H1 (cell line): Measurements from ENCODE around the gene TMCC3. TPM values are rescaled to one million over a fixed set of nuclear protein-coding genes. Genes with fewer than 3 reads are reported as not detected.

ENCODE experiments used
- CTCF ChIA-PET: fragments of 300-600 bp; sonication (Branson Sonifier 250); formaldehyde crosslinking; loops from one replicate; lab custom pipeline; 2021; ENCODE audit not compliant: partially characterized antibody; lab: Charles Lee
- POLR2A ChIA-PET: fragments of 300-600 bp; sonication (Branson Sonifier 250); formaldehyde crosslinking; loops from one replicate; lab custom pipeline; 2021; ENCODE audit warnings: inconsistent platforms; ENCODE audit not compliant: partially characterized antibody; lab: Charles Lee
- DNase-seq, 2 experiments: peaks; one replicate each; pipeline versions ENCODE4 v3.0.0 to v3.0.0-alpha.2; 2010 to 2022; ENCODE audit warnings: low spot score in 2 of 2, low read depth in 1 of 2, mixed read lengths in 1 of 2
- FAIRE-seq: peaks from 2 replicates; lab custom pipeline; 2011; peaks lifted over from hg19 to GRCh38; lab: Jason Lieb, UNC
- H2AFZ ChIP-seq: 2 replicates; pipeline ENCODE4 v1.8.1; 2012; ENCODE audit warnings: low read length, inconsistent platforms
- H2AK5ac ChIP-seq: 2 replicates; pipeline ENCODE4 v1.6.1; 2013; ENCODE audit warnings: low read depth, low read length
- H2BK120ac ChIP-seq: replicated peaks from 2 replicates; pipeline ENCODE3; 2013; ENCODE audit warnings: low read depth, low read length, inconsistent platforms
- H2BK12ac ChIP-seq: 2 replicates; pipeline ENCODE4 v1.6.1; 2013; ENCODE audit warnings: low read depth, low read length
- H2BK15ac ChIP-seq: 2 replicates; pipeline ENCODE4 v1.6.1; 2013; ENCODE audit warnings: low read length
- H2BK20ac ChIP-seq: 2 replicates; pipeline ENCODE4 v1.6.1; 2013; ENCODE audit warnings: low read length
- H2BK5ac ChIP-seq: 2 replicates; pipeline ENCODE4 v1.6.1; 2013; ENCODE audit warnings: low read depth, low read length
- H3K14ac ChIP-seq: 2 replicates; pipeline ENCODE4 v1.6.1; 2013; ENCODE audit warnings: inconsistent platforms; ENCODE audit not compliant: insufficient read length
- H3K18ac ChIP-seq: 2 replicates; pipeline ENCODE4 v1.6.1; 2013; ENCODE audit warnings: low read length; ENCODE audit errors: extremely low read depth
- H3K23ac ChIP-seq: 2 replicates; pipeline ENCODE4 v1.6.1; 2013; ENCODE audit warnings: inconsistent platforms; ENCODE audit not compliant: insufficient read length
- H3K23me2 ChIP-seq: 2 replicates; pipeline ENCODE4 v1.6.1; 2013; ENCODE audit warnings: low read depth, low read length
- H3K27ac ChIP-seq: 2 replicates; pipeline ENCODE4 v1.6.1; 2011; ENCODE audit warnings: low read depth, low read length, inconsistent platforms
- H3K27me3 ChIP-seq, 4 experiments: replicated peaks in 1 of 4; 1 replicate in 1 of 4; 2 replicates in 3 of 4; pipeline versions ENCODE4 v1.6.1 to v1.8.1; 2011 to 2013; ENCODE audit warnings: low read length in 3 of 4, mild to moderate bottlenecking in 3 of 4, inconsistent platforms in 2 of 4, mixed read lengths in 2 of 4, moderate library complexity in 1 of 4; ENCODE audit not compliant: control insufficient read depth in 3 of 4, insufficient read depth in 3 of 4; ENCODE audit errors: extremely low read depth in 1 of 4
- H3K36me3 ChIP-seq, 4 experiments: 2 replicates each; pipeline versions ENCODE4 v1.6.1 to v1.8.1; 2011 to 2013; ENCODE audit warnings: mild to moderate bottlenecking in 4 of 4, low read length in 3 of 4, moderate library complexity in 2 of 4, control low read depth in 1 of 4, inconsistent platforms in 1 of 4; ENCODE audit not compliant: insufficient read depth in 4 of 4, control insufficient read depth in 2 of 4
- H3K4ac ChIP-seq: replicated peaks from 2 replicates; pipeline ENCODE3; 2013; ENCODE audit warnings: low read length, low read depth, mixed read lengths, inconsistent platforms; ENCODE audit not compliant: insufficient read length
- H3K4me1 ChIP-seq, 4 experiments: replicated peaks in 1 of 4; 1 replicate in 1 of 4; 2 replicates in 3 of 4; pipeline versions ENCODE4 v1.6.1 to v1.8.1; 2011 to 2013; ENCODE audit warnings: low read length in 3 of 4, inconsistent platforms in 2 of 4, mixed read lengths in 1 of 4; ENCODE audit not compliant: insufficient read depth in 4 of 4, control insufficient read depth in 3 of 4
- H3K4me2 ChIP-seq, 2 experiments: 2 replicates each; pipeline versions ENCODE4 v1.6.1 to v1.8.1; 2011 to 2013; ENCODE audit warnings: low read depth in 2 of 2, low read length in 2 of 2, control low read depth in 1 of 2, inconsistent platforms in 1 of 2, mild to moderate bottlenecking in 1 of 2; ENCODE audit not compliant: insufficient read depth in 1 of 2
- H3K4me3 ChIP-seq, 4 experiments: fragments of 200-600, 300-600 bp in 1 of 4; sonication (generic), shearing (Covaris generic), sonication (Bioruptor Twin) in 1 of 4; 2 replicates each; pipeline versions ENCODE4 v1.5.1 to v1.8.1; 2011 to 2016; ENCODE audit warnings: low read length in 4 of 4, low read depth in 3 of 4, control low read depth in 2 of 4, inconsistent platforms in 2 of 4, mild to moderate bottlenecking in 2 of 4, mixed read lengths in 1 of 4, moderate library complexity in 1 of 4; ENCODE audit not compliant: insufficient read depth in 2 of 4; ENCODE audit errors: extremely low read depth in 1 of 4
- H3K56ac ChIP-seq: replicated peaks from 2 replicates; pipeline ENCODE3; 2013; ENCODE audit warnings: low read depth, mild to moderate bottlenecking, mixed read lengths, low read length, inconsistent platforms; ENCODE audit not compliant: insufficient read length
- H3K79me1 ChIP-seq: 2 replicates; pipeline ENCODE4 v1.6.1; 2013; ENCODE audit warnings: low read depth, low read length, control low read depth
- H3K79me2 ChIP-seq, 2 experiments: 2 replicates each; pipeline versions ENCODE4 v1.6.1 to v1.8.1; 2012 to 2013; ENCODE audit warnings: low read length in 2 of 2, mild to moderate bottlenecking in 2 of 2, inconsistent platforms in 1 of 2; ENCODE audit not compliant: insufficient read depth in 2 of 2, control insufficient read depth in 1 of 2
- H3K9ac ChIP-seq, 4 experiments: replicated peaks in 1 of 4; 1 replicate in 1 of 4; 2 replicates in 3 of 4; pipeline versions ENCODE4 v1.6.1 to v1.8.1; 2011 to 2013; ENCODE audit warnings: low read depth in 3 of 4, low read length in 3 of 4, control low read depth in 2 of 4, mild to moderate bottlenecking in 2 of 4, moderate library complexity in 2 of 4, inconsistent platforms in 1 of 4; ENCODE audit errors: extremely low read depth in 1 of 4
- H3K9me3 ChIP-seq, 2 experiments: 2 replicates each; pipeline versions ENCODE4 v1.6.1 to v1.8.1; 2012 to 2013; ENCODE audit warnings: mild to moderate bottlenecking in 2 of 2, moderate library complexity in 2 of 2, control low read depth in 1 of 2, inconsistent platforms in 1 of 2, low read depth in 1 of 2, low read length in 1 of 2, mixed read lengths in 1 of 2; ENCODE audit not compliant: insufficient read depth in 2 of 2
- H4K20me1 ChIP-seq, 2 experiments: replicated peaks in 1 of 2; 2 replicates each; pipeline versions ENCODE3 to v1.8.1; 2011 to 2013; ENCODE audit warnings: inconsistent platforms in 2 of 2, low read length in 2 of 2, mild to moderate bottlenecking in 1 of 2; ENCODE audit not compliant: insufficient read depth in 2 of 2, control insufficient read depth in 1 of 2
- H4K5ac ChIP-seq: 2 replicates; pipeline ENCODE4 v1.6.1; 2013; ENCODE audit warnings: low read length, low read depth, mixed read lengths, inconsistent platforms; ENCODE audit not compliant: insufficient read length
- H4K8ac ChIP-seq: 2 replicates; pipeline ENCODE4 v1.8.0; 2013; ENCODE audit warnings: mild to moderate bottlenecking, moderate library complexity, low read length, inconsistent platforms; ENCODE audit not compliant: insufficient read depth; ENCODE audit errors: extremely low read depth
- H4K91ac ChIP-seq: replicated peaks from 2 replicates; pipeline ENCODE3; 2013; ENCODE audit warnings: low read length, mixed read lengths, inconsistent platforms; ENCODE audit not compliant: insufficient read length
- ASH2L ChIP-seq: fragments of 200-600, 300-600 bp; sonication (generic); IDR thresholded peaks from one replicate; pipeline ENCODE4 v1.7.1; 2017; ENCODE audit warnings: low read length
- BACH1 ChIP-seq: IDR thresholded peaks from 2 replicates; pipeline ENCODE4 v1.6.1; 2012; ENCODE audit warnings: low read length, improper control_type of control experiment
- CBX8 ChIP-seq: fragments of 300-800, 300-1000 bp; sonication (generic); IDR thresholded peaks from 2 replicates; pipeline ENCODE4 v1.7.1; 2016; ENCODE audit warnings: low read depth, low read length, borderline replicate concordance
- CEBPB ChIP-seq: IDR thresholded peaks from 2 replicates; pipeline ENCODE4 v1.6.1; 2012; ENCODE audit warnings: low read depth, low read length
- KDM1A ChIP-seq: fragments of 200-600, 300-600 bp; sonication (generic); IDR thresholded peaks from 2 replicates; pipeline ENCODE4 v1.7.1; 2016; ENCODE audit warnings: mild to moderate bottlenecking, low read length, borderline replicate concordance
- POLR2A ChIP-seq, 2 experiments: IDR thresholded peaks; 1 replicate in 1 of 2; 2 replicates in 1 of 2; pipeline ENCODE4 v1.6.1; 2011; ENCODE audit warnings: low read depth in 2 of 2, low read length in 2 of 2, mild to moderate bottlenecking in 2 of 2; ENCODE audit errors: control extremely low read depth in 1 of 2
- RBBP5 ChIP-seq: IDR thresholded peaks from 2 replicates; pipeline ENCODE4 v1.7.1; 2012; ENCODE audit warnings: low read depth, mild to moderate bottlenecking, inconsistent platforms, low read length, moderate library complexity, borderline replicate concordance
- RFX5 ChIP-seq: IDR thresholded peaks from 2 replicates; pipeline ENCODE4 v1.6.1; 2011; ENCODE audit warnings: low read depth, low read length, improper control_type of control experiment, borderline replicate concordance
- SIX5 ChIP-seq: IDR thresholded peaks from 2 replicates; pipeline ENCODE4 v1.6.1; 2011; ENCODE audit warnings: mild to moderate bottlenecking, low read depth, low read length
- SP2 ChIP-seq: IDR thresholded peaks from 2 replicates; pipeline ENCODE4 v1.6.1; 2012; ENCODE audit warnings: mild to moderate bottlenecking, low read length, inconsistent platforms
- SP4 ChIP-seq: IDR thresholded peaks from 2 replicates; pipeline ENCODE4 v1.6.1; 2012; ENCODE audit warnings: low read length, inconsistent platforms
- SRF ChIP-seq: IDR thresholded peaks from 2 replicates; pipeline ENCODE4 v1.6.1; 2011; ENCODE audit warnings: mild to moderate bottlenecking, low read depth, low read length, moderate library complexity
- USF2 ChIP-seq: IDR thresholded peaks from 2 replicates; pipeline ENCODE4 v1.6.1; 2011; ENCODE audit warnings: low read length, improper control_type of control experiment
- WGBS, 2 experiments: shearing (Covaris generic) in 1 of 2; methylation state at CpG; one replicate each; pipeline versions ENCODE4 v1.1.6 to v1.1.7; 2013 to 2015; ENCODE audit warnings: low lambda C conversion rate in 2 of 2, mixed read lengths in 2 of 2, inconsistent platforms in 1 of 2, low coverage in 1 of 2, missing lambda C conversion rate in 1 of 2; ENCODE audit not compliant: insufficient replicate concordance in 2 of 2, insufficient coverage in 1 of 2, insufficient read length in 1 of 2; ENCODE audit errors: extremely low coverage in 1 of 2, missing lambda C conversion rate in 1 of 2; 5-methylcytosine and 5-hydroxymethylcytosine counted together
- polyA plus RNA-seq, 7 experiments: library from polyadenylated mRNA; depleted of rRNA in 3 of 7; stranded (reverse) in 5 of 7; unstranded in 2 of 7; fragments of >200 nt in 5 of 7; fragments of 200-250 nt in 2 of 7; gene quantifications; 1 replicate in 5 of 7; 2 replicates in 1 of 7; 4 replicates in 1 of 7; pipeline versions ENCODE4 v1.2.1 to v1.2.3, GENCODE V29; 2011 to 2013; ENCODE audit warnings: missing spikeins in 2 of 7, mixed read lengths in 2 of 7
- total RNA-seq: library from RNA; stranded (reverse); fragmentation: NEBNext Ultra II Directional; extraction: Animal tissue kit (Norgen Biotek cat#: 25700); gene quantifications from 2 replicates; pipeline ENCODE4 v1.2.1, GENCODE V29; 2021

The TMCC3 gene
- total and polyA plus RNA-seq, 2 of the 8 experiments (the other 6 are each of a cell fraction or from before 2014, with no cell fraction given), result 1.7 to 4.1 TPM

- no peak overlapping the region for H3K4me3 ChIP-seq
- no peak overlapping the region for H3K4me2 ChIP-seq
- H3K9ac ChIP-seq, result no peak overlapping the region
- H3K36me3 ChIP-seq, result no peaks in the 10 kb centered on the region
- peaks cover 0 to 2% (median 0%) of the 10 kb centered on the region in 4 experiments; a peak in 2 of 7 replicates for H3K4me1 ChIP-seq
- H4K20me1 ChIP-seq, result no peaks in the 10 kb centered on the region
- H3K56ac ChIP-seq, result no peak overlapping the region
- no peak overlapping the region for H2BK15ac ChIP-seq
- H2AK5ac ChIP-seq, result no peak overlapping the region
- no peak overlapping the region for H4K8ac ChIP-seq
- 93% methylated on average over 11 of the region's 11 CpGs; no CpG with 5 or more reads in 1 of the 2 experiments for WGBS, 2 experiments
- POLR2A ChIA-PET, result no interaction called here
- no peaks in the 10 kb centered on the region for H3K79me1 ChIP-seq
- H3K23me2 ChIP-seq, result no peaks in the 10 kb centered on the region
- H3K4ac ChIP-seq, result no peak overlapping the region
- DNase-seq, result no peak
- H3K79me2 ChIP-seq, result no peaks in the 10 kb centered on the region
- no peak overlapping the region for H4K5ac ChIP-seq
- CTCF ChIA-PET, result interaction anchor here (1.3 to 2.6 kb wide), 3 partner anchors 9 to 394 kb away, joined by 3 to 9 read pairs (median 4); no protein-coding TSS in a partner anchor
- no peaks in the 10 kb centered on the region for H3K9me3 ChIP-seq
- no peak overlapping the region for H2BK5ac ChIP-seq
- H2BK120ac ChIP-seq, result no peak overlapping the region
- no peak overlapping the region for H4K91ac ChIP-seq
- H3K27me3 ChIP-seq, result no peaks in the 10 kb centered on the region
- no peak overlapping the region for H2AFZ ChIP-seq
- no peak overlapping the region for H2BK12ac ChIP-seq
- no peak overlapping the region for H3K14ac ChIP-seq
- no peak overlapping the region for H3K27ac ChIP-seq
- H3K18ac ChIP-seq, result no peak overlapping the region; the same call in 1 of the 2 replicates
- no peak overlapping the region for H2BK20ac ChIP-seq
- no peak for FAIRE-seq
- H3K23ac ChIP-seq, result no peak overlapping the region
- TF ChIP-seq BACH1 (no peak), RBBP5 (no peak), ASH2L (no peak), CBX8 (no peak), SP2 (no peak), SP4 (no peak), RFX5 (no peak), KDM1A (no peak), CEBPB (no peak), POLR2A (IDR thresholded peaks at IDR 0.05; ENCODE audit: control extremely low read depth in 1 of 2, low read depth in 2 of 2, low read length in 2 of 2) (no peak), SIX5 (no peak), SRF (no peak), USF2 (no peak)
These were observed 114.1 kb downstream of the TMCC3 start for GRCh38 chr12:94536040-94536965.
